ENCODE measurements around the gene IFFO2.
A peak's percentile ranks its signal among the peaks of the same experiment; 100 is the strongest.

The IFFO2 gene

DNA sequence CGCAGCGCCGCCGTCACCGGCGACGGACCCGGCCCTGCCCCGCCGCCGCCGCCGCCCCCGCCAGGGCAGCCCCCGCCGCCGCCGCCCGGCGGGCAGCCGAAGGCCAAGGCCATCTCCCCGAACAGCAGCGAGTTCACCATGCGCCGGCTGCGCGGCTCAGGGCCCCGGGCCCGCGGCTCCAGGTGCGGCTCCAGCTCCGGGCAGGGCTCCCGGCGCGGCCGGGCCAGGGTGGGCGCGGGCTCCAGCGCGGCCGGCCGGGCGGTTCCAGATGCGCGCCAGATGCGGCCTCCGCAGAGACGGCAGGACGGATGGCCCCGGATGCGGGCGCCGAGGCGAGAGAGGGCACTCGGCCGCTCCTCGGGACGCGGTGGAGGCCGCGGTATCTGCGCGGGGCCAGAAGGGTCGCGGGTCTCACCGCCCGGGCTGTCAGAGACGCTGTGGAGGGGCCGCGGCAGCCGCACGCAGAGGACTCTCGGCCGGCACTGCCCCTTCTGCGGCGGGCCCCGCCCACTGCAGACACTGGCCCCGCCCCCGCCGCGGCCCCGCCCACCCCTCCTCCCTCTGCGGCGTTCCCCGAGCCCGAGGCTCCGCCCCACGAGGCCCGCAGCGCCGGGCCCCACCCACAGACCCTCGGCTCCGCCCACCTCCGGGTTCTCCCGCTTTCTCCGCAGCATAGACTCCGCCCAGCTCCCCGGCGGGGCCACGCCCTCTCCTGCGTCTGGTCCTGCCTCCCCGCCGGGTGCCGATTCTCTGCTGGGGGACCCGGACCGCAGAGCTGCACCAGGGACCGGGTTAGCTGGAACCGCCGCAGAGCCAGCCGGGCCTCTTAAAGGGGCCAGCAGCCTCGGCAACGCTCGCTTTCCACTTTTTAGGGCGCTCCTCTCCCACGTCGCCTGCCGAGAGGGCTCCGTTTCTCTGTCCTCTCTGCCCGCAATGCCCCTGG lies at the start of gene IFFO2:
Gene IFFO2, minus strand, starts transcription at position 484 of the 943 bp plus-strand sequence. Its CDS starts 344 bp downstream, at position 140.
- Mint-ChIP-seq H3K9me3 (no peaks in the 10 kb centered on the region), H3K27me3 (peaks cover 15 to 21% of the 10 kb centered on the region in 2 donors), H3K27ac (peak within 1 kb of the TSS; percentile 56), H3K4me1 (peaks cover 45 to 54% of the 10 kb centered on the region in 2 donors), H3K4me3 (peak within 1 kb of the TSS; percentile 91 to 92), H3K36me3 (peaks cover 0 to 5% of the 10 kb centered on the region in 2 donors)
- DNase-seq (peak; percentile 94), ATAC-seq (replicated peaks) (peak; percentile 65 to 82)

DNA sequence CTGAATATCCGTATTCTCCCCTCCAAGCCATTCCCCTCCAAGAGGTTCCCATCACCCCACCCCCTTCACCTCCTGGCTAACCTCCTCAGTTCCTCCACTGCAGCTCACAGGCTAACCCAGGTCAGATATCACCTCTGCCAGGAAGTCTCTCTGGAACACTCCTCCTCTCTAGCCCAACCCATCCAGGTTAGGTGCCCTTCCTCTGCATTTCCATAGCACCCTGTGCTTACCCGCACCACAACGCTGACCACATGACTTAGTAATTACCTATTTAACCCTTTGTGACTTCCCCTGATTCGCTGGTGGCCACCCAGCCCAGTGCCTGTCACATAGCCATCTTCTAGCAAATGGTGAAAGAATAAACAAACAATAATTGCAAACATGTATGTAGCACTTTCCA lies 49.5 kb upstream of the IFFO2 start:
- no peak for DNase-seq
- Mint-ChIP-seq H3K4me3 (no peak overlapping the region), H3K9me3 (peaks cover 8 to 17% of the 10 kb centered on the region in 2 donors), H3K4me1 (peaks cover 7 to 13% of the 10 kb centered on the region in 2 donors), H3K36me3 (no peaks in the 10 kb centered on the region), H3K27ac (no peak overlapping the region), H3K27me3 (peaks cover 40 to 43% of the 10 kb centered on the region in 2 donors)
- ATAC-seq (replicated peaks) = no peak

DNA sequence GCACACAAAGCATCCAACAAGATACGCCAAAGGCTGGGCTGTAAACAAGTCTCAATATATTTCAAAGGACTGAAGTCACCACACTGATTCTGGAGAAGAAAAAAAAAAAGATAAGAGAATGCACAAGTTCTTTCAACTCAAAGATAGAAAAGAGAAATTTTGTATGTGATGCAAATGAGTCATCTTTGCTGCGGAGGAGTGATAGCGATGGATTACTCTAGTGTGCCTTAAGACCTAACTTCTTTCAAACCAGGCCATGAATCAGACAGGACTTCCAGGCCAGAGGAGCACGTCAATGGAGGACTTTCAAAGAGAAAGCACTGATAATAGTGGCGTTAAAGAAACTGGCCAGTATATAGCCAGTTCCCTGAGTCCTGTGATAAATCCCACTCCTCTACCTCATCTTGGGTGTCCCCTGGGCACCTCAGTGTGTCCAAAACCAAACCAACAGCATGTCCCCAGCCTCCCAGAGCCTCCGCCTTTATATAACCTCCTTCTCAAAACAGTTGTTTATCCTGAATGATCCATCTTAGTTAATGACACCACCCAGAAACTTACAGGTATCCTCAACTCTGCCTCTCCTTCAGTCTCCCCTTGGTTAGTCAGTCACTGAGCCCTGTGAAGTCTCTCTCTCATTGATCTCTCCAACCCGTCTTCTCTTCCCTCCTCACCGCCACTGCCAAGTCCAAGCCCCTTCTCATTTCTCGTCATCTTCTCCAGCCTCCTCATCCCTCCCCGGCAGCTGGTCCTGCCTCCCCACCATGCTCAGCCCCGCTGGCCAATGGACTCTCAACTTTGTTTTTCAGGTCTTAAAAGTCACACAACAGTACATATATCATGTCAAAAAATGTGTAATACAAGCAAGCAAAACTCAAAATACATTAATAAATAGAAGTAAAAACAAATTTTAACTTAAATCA lies 47.2 kb upstream of the IFFO2 start:
- ATAC-seq (replicated peaks) (no peak), DNase-seq (no peak)
- Mint-ChIP-seq H3K27me3 (peaks cover 24 to 38% of the 10 kb centered on the region in 2 donors), H3K36me3 (peaks cover 0 to 3% of the 10 kb centered on the region in 2 donors), H3K4me1 (no peaks in the 10 kb centered on the region), H3K4me3 (no peak overlapping the region), H3K9me3 (peaks cover 14 to 22% of the 10 kb centered on the region in 2 donors), H3K27ac (no peak overlapping the region)

DNA sequence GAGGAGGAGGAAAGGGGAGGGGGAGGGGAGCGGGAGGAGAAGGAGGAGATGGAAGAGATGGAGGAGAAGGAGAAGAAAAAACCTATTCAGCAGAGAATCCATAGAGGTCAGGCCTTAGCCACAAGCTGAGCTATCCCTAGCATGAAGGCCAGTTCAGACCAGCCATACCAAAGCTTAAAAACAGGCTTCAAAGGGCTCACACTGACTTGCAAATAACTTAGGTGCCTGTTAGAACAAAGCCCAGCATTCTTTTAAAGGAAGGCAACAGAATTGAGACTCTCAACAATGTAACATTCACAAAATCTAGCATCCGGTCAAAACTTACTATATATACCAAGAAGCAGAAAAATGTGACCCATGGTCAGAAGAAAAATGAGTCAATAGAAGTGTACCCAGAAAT lies 43.6 kb upstream of the IFFO2 start:
- Mint-ChIP-seq H3K36me3 (peaks cover 0 to 3% of the 10 kb centered on the region in 2 donors), H3K27ac (no peak overlapping the region), H3K4me3 (no peak overlapping the region), H3K9me3 (peaks cover 14 to 22% of the 10 kb centered on the region in 2 donors), H3K4me1 (peaks cover 0 to 1% of the 10 kb centered on the region in 2 donors), H3K27me3 (peaks cover 21 to 43% of the 10 kb centered on the region in 2 donors)
- ATAC-seq (replicated peaks) (no peak), DNase-seq (no peak)

DNA sequence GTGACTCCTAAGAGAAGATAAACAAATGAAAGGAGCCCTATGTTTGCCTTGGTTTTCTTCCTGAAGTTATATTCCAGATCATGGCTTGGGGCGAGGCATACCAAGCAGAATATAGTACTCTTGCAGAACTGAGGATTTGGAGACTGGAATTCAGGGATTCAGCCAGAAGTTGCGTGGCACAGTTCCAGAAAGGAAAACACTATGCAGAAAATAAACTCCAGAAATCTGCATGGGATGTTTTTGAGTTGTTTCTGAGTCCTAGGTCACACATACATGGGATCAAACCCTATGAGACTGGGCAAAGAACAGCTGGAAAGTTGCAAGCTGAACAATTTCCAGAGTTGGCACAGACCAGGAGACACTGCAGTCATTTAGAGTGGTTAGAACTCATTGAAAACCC lies 42.9 kb upstream of the IFFO2 start:
- ATAC-seq (replicated peaks) = no peak
- H3K36me3 Mint-ChIP-seq = peaks cover 0 to 3% of the 10 kb centered on the region in 2 donors
- peaks cover 21 to 44% of the 10 kb centered on the region in 2 donors for H3K27me3 Mint-ChIP-seq
- H3K4me1 Mint-ChIP-seq = peaks cover 0 to 1% of the 10 kb centered on the region in 2 donors
- peak overlapping the region; percentile 4 for H3K27ac Mint-ChIP-seq
- no peak overlapping the region for H3K4me3 Mint-ChIP-seq
- peaks cover 14 to 22% of the 10 kb centered on the region in 2 donors for H3K9me3 Mint-ChIP-seq
- no peak for DNase-seq

DNA sequence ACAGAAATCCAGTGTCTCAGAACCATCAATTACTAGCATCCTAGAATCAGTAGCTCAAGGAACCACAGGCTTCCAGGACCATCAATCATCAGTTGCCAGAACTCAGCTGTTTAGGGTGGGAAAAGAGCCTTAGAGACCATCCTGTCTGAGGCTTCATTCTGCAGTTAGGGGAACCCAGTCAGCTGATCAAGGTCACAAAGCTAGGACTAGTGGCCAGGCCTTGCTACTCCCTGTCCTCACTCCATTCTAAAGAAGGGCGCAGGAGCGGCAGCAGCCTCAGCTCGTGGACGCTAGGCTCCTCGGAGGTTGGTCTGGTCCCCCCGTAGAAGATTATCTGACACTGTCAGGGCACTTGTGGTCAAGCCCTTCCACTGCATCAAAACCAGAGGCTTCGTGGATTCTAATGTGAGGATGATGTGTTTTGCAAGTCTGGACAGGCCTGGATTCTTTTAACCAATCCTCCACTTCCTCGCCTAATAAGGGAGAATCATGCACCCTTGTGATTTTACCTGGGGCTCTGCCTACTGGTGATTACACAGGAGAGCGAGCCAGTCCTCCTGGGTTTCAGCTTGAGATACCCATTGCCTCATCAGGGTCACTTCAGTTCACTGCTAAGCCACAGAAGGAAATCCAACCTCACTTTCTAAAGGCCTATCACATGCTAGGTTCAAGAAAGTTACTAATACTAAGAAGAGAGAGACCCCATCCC lies 41.7 kb upstream of the IFFO2 start:
- no peak overlapping the region for H3K27ac Mint-ChIP-seq
- DNase-seq (no peak), ATAC-seq (replicated peaks) (no peak)
- peaks cover 14 to 17% of the 10 kb centered on the region in 2 donors for H3K9me3 Mint-ChIP-seq
- peaks cover 0 to 1% of the 10 kb centered on the region in 2 donors for H3K4me1 Mint-ChIP-seq
- H3K4me3 Mint-ChIP-seq = no peak overlapping the region
- peaks cover 0 to 3% of the 10 kb centered on the region in 2 donors for H3K36me3 Mint-ChIP-seq
- H3K27me3 Mint-ChIP-seq = peaks cover 18 to 44% of the 10 kb centered on the region in 2 donors

DNA sequence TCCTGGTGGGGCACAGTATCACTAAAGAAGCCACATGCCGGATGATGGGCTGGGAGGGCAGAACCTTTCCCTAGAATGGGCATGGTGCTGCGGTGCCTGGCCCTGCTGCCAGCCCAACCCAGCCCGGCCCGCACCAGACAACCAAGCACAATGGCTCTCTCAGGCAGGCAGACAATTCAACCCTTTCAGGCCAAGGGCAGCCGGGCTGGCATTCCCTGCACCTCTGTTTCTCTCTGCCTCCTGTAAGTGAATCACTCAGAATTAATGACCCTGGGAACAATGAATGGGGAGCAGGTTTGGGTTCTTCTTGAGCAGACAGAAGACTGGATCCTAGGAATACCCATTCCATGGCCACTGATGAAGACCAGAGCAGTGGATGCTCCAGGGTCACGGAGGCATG lies 41.0 kb upstream of the IFFO2 start:
- peaks cover 0 to 1% of the 10 kb centered on the region in 2 donors for H3K4me1 Mint-ChIP-seq
- H3K27ac Mint-ChIP-seq = no peak overlapping the region
- H3K4me3 Mint-ChIP-seq = no peak overlapping the region
- ATAC-seq (replicated peaks) (no peak), DNase-seq (no peak)
- peaks cover 0 to 3% of the 10 kb centered on the region in 2 donors for H3K36me3 Mint-ChIP-seq
- H3K27me3 Mint-ChIP-seq = peaks cover 20 to 48% of the 10 kb centered on the region in 2 donors
- peaks cover 14 to 16% of the 10 kb centered on the region in 2 donors for H3K9me3 Mint-ChIP-seq

DNA sequence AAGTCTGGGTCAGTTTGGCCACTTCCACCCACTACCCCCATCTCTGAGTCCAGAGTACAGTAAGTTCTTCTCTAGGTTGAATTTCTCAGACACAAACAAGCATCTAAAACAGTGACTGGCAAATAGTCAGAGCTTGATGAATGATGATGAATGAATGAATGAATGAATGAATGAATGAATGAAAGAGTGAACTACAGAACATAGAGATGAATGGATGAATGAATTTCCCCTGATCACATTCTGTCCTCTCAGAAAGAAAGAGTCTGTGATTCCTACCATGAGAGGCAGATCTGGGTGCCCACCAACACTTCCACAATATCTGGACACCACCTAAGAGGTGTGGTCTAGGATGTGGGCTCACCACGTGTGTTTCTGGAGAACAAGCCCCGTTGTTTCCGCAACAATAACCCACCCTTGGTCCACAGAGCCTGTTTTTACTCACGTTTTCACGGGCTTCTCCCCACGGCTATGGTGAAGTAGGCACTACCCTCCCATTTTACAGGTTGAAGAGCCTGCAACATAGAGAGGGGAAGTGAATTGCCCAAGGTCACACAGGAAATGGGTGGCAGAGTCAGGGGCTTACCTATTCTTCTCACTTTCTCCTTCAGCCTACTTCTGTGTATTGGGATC lies 40.2 kb upstream of the IFFO2 start:
- H3K27me3 Mint-ChIP-seq = peaks cover 29 to 55% of the 10 kb centered on the region in 2 donors
- no peak overlapping the region for H3K27ac Mint-ChIP-seq
- peaks cover 3 to 4% of the 10 kb centered on the region in 2 donors for H3K36me3 Mint-ChIP-seq
- peaks cover 0 to 1% of the 10 kb centered on the region in 2 donors for H3K4me1 Mint-ChIP-seq
- DNase-seq = no peak
- H3K4me3 Mint-ChIP-seq = no peak overlapping the region
- peaks cover 11 to 13% of the 10 kb centered on the region in 2 donors for H3K9me3 Mint-ChIP-seq
- no peak for ATAC-seq (replicated peaks)

DNA sequence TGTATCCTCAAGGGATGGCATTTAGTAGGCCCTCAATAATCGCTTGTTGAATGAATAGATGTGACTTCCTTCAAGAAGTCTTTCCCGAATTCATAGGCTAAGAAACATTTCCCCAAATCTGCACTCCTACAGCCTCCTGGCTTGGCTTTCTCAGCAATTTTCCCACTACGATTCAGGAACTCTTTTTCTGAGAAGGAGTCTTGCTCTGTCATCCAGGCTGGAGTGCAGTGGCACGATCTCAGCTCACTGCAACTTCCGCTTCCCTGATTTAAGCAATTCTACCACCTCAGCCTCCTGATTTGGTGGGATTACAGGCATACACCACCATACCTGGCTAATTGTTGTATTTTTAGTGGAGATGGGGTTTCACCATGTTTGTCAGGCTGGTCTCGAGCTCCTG lies 37.9 kb upstream of the IFFO2 start:
- ATAC-seq (replicated peaks) (no peak), DNase-seq (no peak)
- Mint-ChIP-seq H3K4me3 (no peak overlapping the region), H3K27ac (no peak overlapping the region), H3K36me3 (peaks cover 0 to 4% of the 10 kb centered on the region in 2 donors), H3K9me3 (peaks cover 3 to 4% of the 10 kb centered on the region in 2 donors), H3K27me3 (peaks cover 30 to 48% of the 10 kb centered on the region in 2 donors), H3K4me1 (peaks cover 0 to 1% of the 10 kb centered on the region in 2 donors)

DNA sequence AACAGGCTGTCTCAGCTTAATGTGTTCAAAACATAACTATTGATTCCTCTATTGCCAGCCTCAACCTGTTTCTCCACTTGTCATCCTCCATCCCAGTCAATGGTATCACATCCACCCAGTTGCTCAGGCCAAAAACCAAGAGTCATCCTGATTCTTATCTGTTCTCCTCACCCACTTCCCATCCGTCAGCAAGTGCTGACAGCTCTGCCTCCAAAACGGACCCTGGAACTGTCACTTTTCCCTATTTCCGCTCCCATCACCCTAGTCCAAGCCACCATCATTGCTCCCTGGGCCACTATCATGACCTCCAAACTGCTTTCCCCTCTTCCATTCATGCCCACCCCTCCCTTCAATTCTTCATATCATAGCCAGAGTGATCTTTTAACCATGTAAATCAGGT lies 36.2 kb upstream of the IFFO2 start:
- Mint-ChIP-seq H3K27me3 (peaks cover 34 to 46% of the 10 kb centered on the region in 2 donors), H3K4me3 (no peak overlapping the region), H3K9me3 (peaks cover 3 to 4% of the 10 kb centered on the region in 2 donors), H3K27ac (no peak overlapping the region), H3K4me1 (peaks cover 0 to 1% of the 10 kb centered on the region in 2 donors), H3K36me3 (peaks cover 0 to 4% of the 10 kb centered on the region in 2 donors)
- no peak for DNase-seq
- ATAC-seq (replicated peaks) = no peak

DNA sequence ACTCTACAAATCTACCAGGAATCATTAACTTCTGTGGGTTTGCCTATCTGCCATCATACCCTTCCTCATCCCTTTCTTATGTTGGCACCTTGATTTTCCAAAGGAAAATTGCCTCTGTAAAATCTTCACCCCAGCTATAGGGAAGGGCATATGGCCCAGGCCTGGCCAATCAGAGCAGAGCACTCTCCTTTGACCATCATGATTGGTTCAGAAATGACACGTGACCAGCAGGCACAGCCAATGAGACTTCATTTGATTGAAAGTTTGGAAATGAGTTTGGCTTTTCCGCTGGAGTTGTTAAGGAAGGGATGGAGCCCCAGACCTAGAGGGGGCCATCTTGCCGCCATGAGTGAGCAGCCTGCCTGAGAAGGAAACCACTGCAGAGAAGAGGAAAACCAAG lies 35.1 kb upstream of the IFFO2 start:
- Mint-ChIP-seq H3K36me3 (peaks cover 0 to 4% of the 10 kb centered on the region in 2 donors), H3K27me3 (peaks cover 33 to 42% of the 10 kb centered on the region in 2 donors), H3K27ac (no peak overlapping the region), H3K9me3 (peaks cover 3 to 4% of the 10 kb centered on the region in 2 donors), H3K4me3 (no peak overlapping the region), H3K4me1 (peaks cover 0 to 1% of the 10 kb centered on the region in 2 donors)
- DNase-seq (no peak), ATAC-seq (replicated peaks) (no peak)

DNA sequence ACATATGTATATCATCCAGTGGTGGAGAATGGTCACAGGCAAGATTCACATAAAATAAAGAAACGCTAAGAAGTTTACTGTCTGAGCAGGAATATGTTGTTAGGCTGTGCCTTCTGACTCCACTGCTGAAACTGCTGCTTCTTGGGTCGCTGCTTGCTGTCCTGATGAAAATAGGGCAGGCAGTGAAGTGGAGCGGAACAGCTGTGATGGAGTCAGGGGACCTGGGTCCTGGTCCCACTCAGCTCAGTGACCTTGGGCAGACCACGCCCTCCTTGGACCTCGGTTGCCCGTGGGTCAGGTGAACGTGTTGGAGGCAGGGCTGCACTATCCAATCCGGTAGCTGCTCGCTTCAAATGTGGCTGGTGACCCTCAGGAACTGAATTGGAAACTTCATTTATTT lies 33.4 kb upstream of the IFFO2 start:
- no peak for ATAC-seq (replicated peaks)
- peaks cover 30 to 36% of the 10 kb centered on the region in 2 donors for H3K27me3 Mint-ChIP-seq
- H3K27ac Mint-ChIP-seq = no peak overlapping the region
- no peak overlapping the region for H3K4me3 Mint-ChIP-seq
- peaks cover 0 to 4% of the 10 kb centered on the region in 2 donors for H3K36me3 Mint-ChIP-seq
- H3K9me3 Mint-ChIP-seq = peaks cover 3 to 4% of the 10 kb centered on the region in 2 donors
- no peak for DNase-seq
- no peaks in the 10 kb centered on the region for H3K4me1 Mint-ChIP-seq

DNA sequence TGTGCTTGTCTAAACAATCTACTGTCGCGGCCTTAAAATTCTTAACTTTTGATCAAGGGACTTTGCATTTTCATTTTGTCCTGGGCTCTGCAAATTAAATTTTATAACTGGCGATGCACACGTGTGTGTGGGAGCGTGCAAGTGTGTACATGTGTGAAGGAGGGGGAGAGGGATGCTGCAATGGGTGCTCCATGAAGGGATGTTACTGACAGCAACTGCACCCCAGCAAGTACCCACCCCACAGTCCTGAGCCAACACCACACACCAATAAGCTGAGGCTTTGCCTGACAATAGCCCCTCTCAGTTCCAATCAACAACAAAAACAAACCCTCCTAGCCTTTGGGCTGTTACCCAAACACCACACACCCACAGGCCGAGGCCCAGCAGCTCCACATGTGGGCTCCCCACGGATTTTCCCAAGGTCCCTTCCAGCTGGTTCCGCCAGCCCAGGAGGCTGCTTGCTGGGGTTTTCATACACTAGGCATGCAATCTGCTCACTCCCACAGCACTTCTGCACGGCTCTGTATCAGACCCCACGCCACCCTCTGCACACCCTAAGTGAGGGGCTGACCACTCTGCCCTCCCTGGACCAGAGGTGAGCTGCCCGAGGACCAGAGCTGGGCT lies 32.8 kb upstream of the IFFO2 start:
- H3K36me3 Mint-ChIP-seq = peaks cover 0 to 4% of the 10 kb centered on the region in 2 donors
- no peak for ATAC-seq (replicated peaks)
- no peak overlapping the region for H3K27ac Mint-ChIP-seq
- H3K4me3 Mint-ChIP-seq = no peak overlapping the region
- H3K27me3 Mint-ChIP-seq = peaks cover 36 to 40% of the 10 kb centered on the region in 2 donors
- peaks cover 3 to 4% of the 10 kb centered on the region in 2 donors for H3K9me3 Mint-ChIP-seq
- no peak for DNase-seq
- H3K4me1 Mint-ChIP-seq = no peaks in the 10 kb centered on the region
